ENCODE measurements around the gene RIMBP2.

DNA sequence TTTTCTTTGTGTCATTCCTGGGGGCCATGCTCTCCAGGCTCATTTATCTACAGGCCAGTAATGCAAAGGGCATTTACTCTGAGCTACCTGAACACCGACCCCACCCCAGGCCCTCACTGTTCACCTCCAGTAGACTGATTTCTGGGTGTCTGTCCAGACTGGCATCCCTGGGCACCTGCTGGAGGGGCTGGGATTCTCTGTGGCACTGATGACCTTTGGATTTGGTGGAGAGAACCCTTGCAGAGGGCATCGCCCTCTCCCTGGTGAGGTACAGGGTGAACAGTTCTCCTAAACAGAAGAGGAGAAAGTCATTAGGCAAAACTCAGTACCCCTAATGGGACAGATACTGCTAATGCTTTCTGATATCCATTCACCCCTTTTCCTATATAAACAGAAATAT is 27.1 kb upstream of the RIMBP2 start:
- TF ChIP-seq GATA3 (IDR thresholded peaks at IDR 0.05; ENCODE audit: low read depth, low read length) (no peak), GATA2 (IDR thresholded peaks at IDR 0.05; ENCODE audit: low read depth, low read length) (no peak)

Data from SH-SY5Y (cell line).